A549 (cell line): Measurements from ENCODE around the gene NAA38.

Experiments
- BHLHE40 ChIP-seq: IDR thresholded peaks from 2 replicates; pipeline ENCODE4 v1.6.1; 2012; ENCODE audit warnings: low read depth, low read length, inconsistent platforms
- ESRRA ChIP-seq: fragments of 150-350 bp; IDR thresholded peaks from 2 replicates; pipeline ENCODE4 v1.6.1; 2014; ENCODE audit warnings: mild to moderate bottlenecking, low read length, borderline replicate concordance
- FOSB ChIP-seq: fragments of 250-450 bp; sonication (Bioruptor Pico); IDR thresholded peaks from 2 replicates; pipeline ENCODE4 v1.5.0; 2020; ENCODE audit warnings: mild to moderate bottlenecking, moderate library complexity
- FOSL2 ChIP-seq, 2 experiments: fragments of 450-650 bp in 1 of 2; fragments of >200 bp in 1 of 2; sonication (Bioruptor Twin) in 1 of 2; formaldehyde crosslinking; IDR thresholded peaks; 2 replicates each; pipeline versions ENCODE4 v1.5.0 to v1.6.1; 2016 to 2020; ENCODE audit warnings: mild to moderate bottlenecking in 1 of 2, moderate library complexity in 1 of 2
- HDAC2 ChIP-seq: fragments of 200-600 bp; sonication (generic); IDR thresholded peaks from 2 replicates; pipeline ENCODE4 v1.6.1; 2016
- JUN ChIP-seq, 2 experiments: fragments of >200 bp; sonication (Bioruptor Twin); formaldehyde crosslinking; IDR thresholded peaks; 2 replicates in 1 of 2; 3 replicates in 1 of 2; pipeline ENCODE4 v1.6.1; 2016 to 2017
- KDM1A ChIP-seq: fragments of 200-600 bp; sonication (generic); IDR thresholded peaks from 2 replicates; pipeline ENCODE4 v1.6.1; 2016; ENCODE audit warnings: low read depth, mild to moderate bottlenecking
- MAFK ChIP-seq: fragments of 450-650 bp; IDR thresholded peaks from 2 replicates; pipeline ENCODE4 v1.6.1; 2014; ENCODE audit not compliant: partially characterized antibody
- MYC ChIP-seq: IDR thresholded peaks from 2 replicates; pipeline ENCODE4 v1.6.1; 2012; ENCODE audit warnings: mild to moderate bottlenecking, inconsistent platforms, low read length, improper control_type of control experiment, borderline replicate concordance
- PHF8 ChIP-seq: fragments of 200-600 bp; sonication (generic); IDR thresholded peaks from 2 replicates; pipeline ENCODE4 v1.6.1; 2016; ENCODE audit warnings: low read depth, mild to moderate bottlenecking, antibody characterized with exemption, moderate library complexity, borderline replicate concordance
- POLR2A ChIP-seq: IDR thresholded peaks from 2 replicates; pipeline ENCODE4 v1.6.1; 2012; ENCODE audit warnings: mild to moderate bottlenecking, low read length
- SMC3 ChIP-seq: fragments of >200 bp; sonication (Bioruptor Twin); formaldehyde crosslinking; IDR thresholded peaks from 3 replicates; pipeline ENCODE4 v1.6.1; 2018; ENCODE audit warnings: inconsistent platforms
- TF ChIP-seq, protein P1 (sequence below): fragments of >200 bp; sonication (Bioruptor Twin); formaldehyde crosslinking; IDR thresholded peaks from 3 replicates; pipeline ENCODE4 v1.5.1; 2016

DNA sequence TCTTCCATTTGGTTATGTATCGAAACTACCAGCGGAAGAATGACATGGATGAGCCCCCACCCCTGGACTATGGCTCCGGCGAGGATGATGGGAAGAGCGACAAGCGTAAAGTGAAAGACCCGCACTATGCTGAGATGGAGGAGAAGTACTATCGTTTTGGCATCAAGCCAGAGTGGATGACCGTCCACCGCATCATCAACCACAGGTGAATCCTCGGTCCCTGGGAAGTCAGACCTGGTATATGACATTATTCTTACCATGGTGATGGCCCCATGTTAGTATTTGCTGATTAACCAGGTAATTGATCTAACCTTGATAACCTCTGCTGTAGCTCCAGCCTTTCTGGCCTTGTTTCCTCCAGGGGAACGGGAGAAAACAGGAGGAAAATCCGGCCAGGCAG is 39.7 kb upstream of the NAA38 start:
- TF ChIP-seq, protein P1, sequence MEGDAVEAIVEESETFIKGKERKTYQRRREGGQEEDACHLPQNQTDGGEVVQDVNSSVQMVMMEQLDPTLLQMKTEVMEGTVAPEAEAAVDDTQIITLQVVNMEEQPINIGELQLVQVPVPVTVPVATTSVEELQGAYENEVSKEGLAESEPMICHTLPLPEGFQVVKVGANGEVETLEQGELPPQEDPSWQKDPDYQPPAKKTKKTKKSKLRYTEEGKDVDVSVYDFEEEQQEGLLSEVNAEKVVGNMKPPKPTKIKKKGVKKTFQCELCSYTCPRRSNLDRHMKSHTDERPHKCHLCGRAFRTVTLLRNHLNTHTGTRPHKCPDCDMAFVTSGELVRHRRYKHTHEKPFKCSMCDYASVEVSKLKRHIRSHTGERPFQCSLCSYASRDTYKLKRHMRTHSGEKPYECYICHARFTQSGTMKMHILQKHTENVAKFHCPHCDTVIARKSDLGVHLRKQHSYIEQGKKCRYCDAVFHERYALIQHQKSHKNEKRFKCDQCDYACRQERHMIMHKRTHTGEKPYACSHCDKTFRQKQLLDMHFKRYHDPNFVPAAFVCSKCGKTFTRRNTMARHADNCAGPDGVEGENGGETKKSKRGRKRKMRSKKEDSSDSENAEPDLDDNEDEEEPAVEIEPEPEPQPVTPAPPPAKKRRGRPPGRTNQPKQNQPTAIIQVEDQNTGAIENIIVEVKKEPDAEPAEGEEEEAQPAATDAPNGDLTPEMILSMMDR: no peak
- no peak for TF ChIP-seq ESRRA
- TF ChIP-seq FOSB (CRISPR knock-in tag): no peak
- TF ChIP-seq MAFK: no peak
- no peak for TF ChIP-seq MYC
- TF ChIP-seq PHF8: no peak
- TF ChIP-seq KDM1A: no peak
- TF ChIP-seq BHLHE40: no peak
- TF ChIP-seq SMC3: no peak
- TF ChIP-seq JUN (IDR thresholded peaks at IDR 0.05): no peak
- no peak for TF ChIP-seq POLR2A
- no peak for TF ChIP-seq HDAC2
- TF ChIP-seq FOSL2 (IDR thresholded peaks at IDR 0.05): no peak
- TF ChIP-seq FOSL2 (CRISPR knock-in tag; IDR thresholded peaks at IDR 0.05): no peak
